Adipose tissue (tissue), 3 donors: ENCODE results near the gene UPK1A. TPM values are rescaled to one million over a fixed set of nuclear protein-coding genes. Genes with fewer than 3 reads are reported as not detected.
"Not testable (repeated sequence)": the region's sequence is repeated elsewhere in the genome, so short reads cannot be mapped to it uniquely, and the experiment has no call there.

Experiments
- H3K27ac ChIP-seq: one replicate; pipeline ENCODE4 v1.5.1; 2013; ENCODE audit warnings: low read depth, low read length
- WGBS, 3 donors: extraction: QIAGEN DNeasy Blood & Tissue Kit; methylation state at CpG; one replicate each; pipeline ENCODE4 v1.1.7; 2013; 5-methylcytosine and 5-hydroxymethylcytosine counted together
- polyA plus RNA-seq, 3 donors: library from polyadenylated mRNA; stranded (reverse); fragments of 200-250 nt; gene quantifications; one replicate each; pipeline ENCODE4 v1.2.3, GENCODE V29; 2013
- donor health status: healthy with polysubstance abuse.
- donor health status: Bipolar disorder and iron deficiency.
- donor health status: healthy.

Gene UPK1A
- polyA plus RNA-seq, 3 donors: 0.05 to 0.07 TPM; not detected in 1

DNA sequence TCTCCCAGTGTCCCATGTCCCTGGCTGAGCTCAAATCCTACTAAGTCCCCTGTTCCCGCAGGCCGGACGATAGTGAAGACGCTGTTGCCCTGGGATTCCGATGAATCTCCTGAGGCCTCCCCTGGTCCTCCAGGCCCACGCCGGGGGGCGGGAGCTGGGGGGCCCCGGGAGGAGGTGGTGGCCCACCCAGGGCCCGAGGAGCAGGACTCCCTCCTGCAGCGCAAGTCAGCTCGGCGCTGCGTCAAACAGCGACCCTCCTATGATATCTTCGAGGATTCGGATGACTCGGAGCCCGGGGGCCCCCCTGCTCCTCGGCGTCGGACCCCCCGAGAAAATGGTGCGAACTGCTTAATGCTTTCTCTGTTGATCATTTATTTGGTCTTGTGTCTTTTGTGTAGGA lies 57.4 kb downstream of the UPK1A start:
- H3K27ac ChIP-seq: no peak overlapping the region
- 94 to 96% (median 94%) methylated on average over 24 of the region's 24 CpGs for WGBS, 3 donors

DNA sequence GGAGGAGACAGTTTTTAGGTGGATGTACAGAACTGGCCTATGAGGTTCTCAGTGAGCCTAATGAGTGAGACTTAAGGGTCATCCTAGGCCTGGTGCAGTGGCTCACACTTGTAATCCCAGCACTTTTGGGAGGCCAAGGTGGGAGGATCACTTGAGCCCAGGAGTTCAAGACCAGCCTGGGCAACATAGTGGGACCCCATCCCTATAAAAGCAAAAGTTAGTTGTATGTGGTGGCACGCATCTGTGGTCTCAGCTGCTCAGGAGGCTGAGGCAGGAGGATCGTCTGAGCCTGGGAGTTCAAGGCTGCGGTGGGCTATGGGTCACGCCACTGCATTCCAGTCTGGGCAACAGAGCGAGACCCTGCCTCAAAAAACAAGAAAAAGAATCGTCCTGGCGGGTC lies 57.8 kb downstream of the UPK1A start:
- 92 to 98% (median 94%) methylated on average over 7 of the region's 7 CpGs for WGBS, 3 donors
- not testable (repeated sequence) for H3K27ac ChIP-seq

DNA sequence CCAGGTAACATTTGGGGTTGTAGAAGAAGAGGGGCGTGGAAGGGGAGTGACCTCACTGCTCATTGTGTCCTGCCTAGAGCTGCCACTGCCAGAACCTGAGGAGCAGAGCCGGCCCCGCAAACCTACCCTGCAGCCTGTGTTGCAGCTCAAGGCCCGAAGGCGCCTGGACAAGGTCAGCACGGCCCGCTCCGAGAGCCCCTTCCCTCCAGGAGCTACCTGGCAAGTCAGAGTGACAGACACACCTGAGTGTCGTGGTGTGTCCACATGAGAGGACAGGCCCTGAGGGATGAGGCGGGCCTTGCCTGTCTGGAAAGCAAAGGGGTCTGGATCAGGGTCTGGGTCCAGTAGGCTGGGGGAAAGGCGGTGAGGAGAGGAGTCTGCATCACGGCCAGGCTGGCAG lies 58.2 kb downstream of the UPK1A start:
- H3K27ac ChIP-seq: no peak overlapping the region
- 92 to 97% (median 97%) methylated on average over 12 of the region's 12 CpGs for WGBS, 3 donors

DNA sequence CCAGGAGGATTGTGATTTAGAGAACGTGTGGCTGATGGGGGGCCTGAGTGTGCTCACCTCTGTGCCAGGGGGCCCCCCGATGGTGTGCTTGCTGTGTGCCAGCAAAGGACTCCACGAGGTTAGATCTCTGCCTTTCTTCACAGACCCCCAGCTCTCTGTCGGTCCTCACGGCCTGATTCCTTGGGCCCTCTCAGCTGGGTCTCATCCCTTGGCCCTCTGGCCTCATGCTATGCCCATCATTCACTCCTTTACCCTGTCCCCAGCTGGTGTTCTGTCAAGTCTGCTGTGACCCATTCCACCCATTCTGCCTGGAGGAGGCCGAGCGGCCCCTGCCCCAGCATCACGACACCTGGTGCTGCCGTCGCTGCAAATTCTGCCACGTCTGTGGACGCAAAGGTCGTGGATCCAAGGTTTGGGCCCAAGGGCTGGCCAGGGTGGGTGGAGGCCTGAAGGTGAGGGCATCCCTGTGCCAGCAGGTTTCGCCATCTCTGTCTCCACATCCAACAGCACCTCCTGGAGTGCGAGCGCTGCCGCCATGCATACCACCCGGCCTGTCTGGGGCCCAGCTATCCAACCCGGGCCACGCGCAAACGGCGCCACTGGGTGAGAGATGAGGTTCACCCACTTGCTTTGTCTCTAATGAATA lies 59.0 kb downstream of the UPK1A start:
- H3K27ac ChIP-seq: no peak overlapping the region
- 94 to 96% (median 94%) methylated on average over 23 of the region's 23 CpGs for WGBS, 3 donors

DNA sequence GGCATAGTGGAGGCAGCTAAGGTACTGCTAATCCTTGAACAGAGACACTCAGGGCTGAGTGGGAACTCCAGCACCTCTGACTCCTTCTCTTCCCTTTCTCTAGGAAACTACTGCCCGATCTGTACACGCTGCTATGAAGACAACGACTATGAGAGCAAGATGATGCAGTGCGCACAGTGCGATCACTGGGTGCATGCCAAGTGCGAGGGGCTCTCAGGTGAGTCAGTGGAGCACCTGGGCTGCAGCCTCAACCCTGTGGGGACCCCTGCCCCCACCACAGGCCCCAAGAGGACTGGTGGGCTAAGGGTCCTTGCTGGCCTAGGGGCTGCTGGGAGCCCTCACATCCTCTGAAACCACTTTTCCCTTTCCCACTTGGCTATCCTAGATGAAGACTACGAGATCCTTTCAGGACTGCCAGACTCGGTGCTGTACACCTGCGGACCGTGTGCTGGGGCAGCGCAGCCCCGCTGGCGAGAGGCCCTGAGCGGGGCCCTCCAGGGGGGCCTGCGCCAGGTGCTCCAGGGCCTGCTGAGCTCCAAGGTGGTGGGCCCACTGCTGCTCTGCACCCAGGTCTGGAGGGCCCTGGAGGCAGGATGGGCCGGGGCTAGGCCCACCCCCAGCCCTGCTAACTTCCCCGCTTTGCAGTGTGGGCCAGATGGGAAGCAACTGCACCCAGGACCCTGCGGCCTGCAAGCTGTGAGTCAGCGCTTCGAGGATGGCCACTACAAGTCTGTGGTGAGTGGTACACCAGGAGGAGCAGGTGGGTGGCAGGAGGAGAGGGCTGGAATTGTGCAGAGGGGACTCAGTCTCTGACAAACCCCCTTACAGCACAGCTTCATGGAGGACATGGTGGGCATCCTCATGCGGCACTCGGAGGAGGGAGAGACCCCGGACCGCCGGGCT lies 61.0 kb downstream of the UPK1A start:
- H3K27ac ChIP-seq: no peak overlapping the region
- 93 to 95% (median 95%) methylated on average over 25 of the region's 25 CpGs for WGBS, 3 donors

Other genes with a start within 250 kb of the UPK1A start
- gene FFAR2, start 218.3 kb upstream of the UPK1A start, polyA plus RNA-seq: 1 to 10 TPM in 2 of 3 donors, under 1 TPM in 1; 0.24 to 4.6 (median 4.0) TPM
- under 1 TPM in 2 of 3 donors, not detected in 1; 0.21 to 0.42 TPM for gene KRTDAP, start 176.1 kb upstream of the UPK1A start, polyA plus RNA-seq
- gene DMKN, start 152.9 kb upstream of the UPK1A start, polyA plus RNA-seq: 10 to 100 TPM in 2 of 3 donors, 1 to 10 TPM in 1; 6.8 to 74.3 (median 15.3) TPM
- 1 to 10 TPM in 1 of 3 donors, under 1 TPM in 1, not detected in 1; 0.15 to 1.5 TPM for gene SBSN, start 138.2 kb upstream of the UPK1A start, polyA plus RNA-seq
- not detected for gene GAPDHS, start 133.1 kb upstream of the UPK1A start, polyA plus RNA-seq
- 100 to 1,000 TPM in 2 of 3 donors, 10 to 100 TPM in 1; 86.7 to 140 (median 107) TPM for gene TMEM147, start 120.9 kb upstream of the UPK1A start, polyA plus RNA-seq
- 10 to 100 TPM in 1 of 3 donors, 1 to 10 TPM in 2; 1.2 to 74.4 (median 2.9) TPM for gene ATP4A, start 102.9 kb upstream of the UPK1A start, polyA plus RNA-seq
- not detected for gene PMIS2, start 80.3 kb upstream of the UPK1A start, polyA plus RNA-seq
- 1 to 10 TPM; 4.6 to 6.3 (median 6.0) TPM for gene HAUS5, start 53.8 kb upstream of the UPK1A start, polyA plus RNA-seq
- 10 to 100 TPM; 28.5 to 56.7 (median 48.9) TPM for gene RBM42, start 37.5 kb upstream of the UPK1A start, polyA plus RNA-seq
- gene ETV2, start 24.8 kb upstream of the UPK1A start, polyA plus RNA-seq: 1 to 10 TPM in 2 of 3 donors, under 1 TPM in 1; 0.79 to 3.8 (median 1.7) TPM
- gene COX6B1, start 18.2 kb upstream of the UPK1A start, polyA plus RNA-seq: 100 to 1,000 TPM; 454 to 932 (median 759) TPM
- under 1 TPM in 2 of 3 donors, not detected in 1; 0.07 to 0.12 TPM for gene ZBTB32, start 38.0 kb downstream of the UPK1A start, polyA plus RNA-seq
- gene KMT2B, start 51.5 kb downstream of the UPK1A start, polyA plus RNA-seq: 10 to 100 TPM; 21.1 to 34.3 (median 29.4) TPM
- gene IGFLR1, start 75.9 kb downstream of the UPK1A start, polyA plus RNA-seq: 10 to 100 TPM; 17.4 to 30.4 (median 19.8) TPM
- gene U2AF1L4, start 78.9 kb downstream of the UPK1A start, polyA plus RNA-seq: 10 to 100 TPM; 13.2 to 30.3 (median 28.8) TPM
- gene PSENEN, start 79.1 kb downstream of the UPK1A start, polyA plus RNA-seq: 10 to 100 TPM; 37.2 to 57.2 (median 49.9) TPM
- 10 to 100 TPM in 2 of 3 donors, 1 to 10 TPM in 1; 8.9 to 20.9 (median 15.3) TPM for gene LIN37, start 82.1 kb downstream of the UPK1A start, polyA plus RNA-seq
- gene HSPB6, start 90.5 kb downstream of the UPK1A start, polyA plus RNA-seq: 100 to 1,000 TPM in 2 of 3 donors, 10 to 100 TPM in 1; 63.3 to 608 (median 552) TPM
- 10 to 100 TPM in 1 of 3 donors, 1 to 10 TPM in 2; 5.4 to 10.6 (median 6.9) TPM for gene PROSER3, start 91.7 kb downstream of the UPK1A start, polyA plus RNA-seq
- gene ARHGAP33, start 109.0 kb downstream of the UPK1A start, polyA plus RNA-seq: 1 to 10 TPM; 6.0 to 9.4 (median 6.3) TPM
- 1 to 10 TPM in 1 of 3 donors, not detected in 2; 2.2 TPM for gene PRODH2, start 146.3 kb downstream of the UPK1A start, polyA plus RNA-seq
- 10 to 100 TPM in 1 of 3 donors, under 1 TPM in 1, not detected in 1; 0.42 to 13.6 TPM for gene NPHS1, start 186.0 kb downstream of the UPK1A start, polyA plus RNA-seq
- 10 to 100 TPM in 1 of 3 donors, under 1 TPM in 1, not detected in 1; 0.22 to 48.3 TPM for gene KIRREL2, start 190.4 kb downstream of the UPK1A start, polyA plus RNA-seq
- gene APLP1, start 202.1 kb downstream of the UPK1A start, polyA plus RNA-seq: 10 to 100 TPM in 1 of 3 donors, 1 to 10 TPM in 2; 3.0 to 33.6 (median 6.4) TPM
- gene NFKBID, start 234.0 kb downstream of the UPK1A start, polyA plus RNA-seq: 10 to 100 TPM in 2 of 3 donors, 1 to 10 TPM in 1; 3.7 to 13.0 (median 10.5) TPM
- 10 to 100 TPM in 1 of 3 donors, 1 to 10 TPM in 2; 4.1 to 21.1 (median 6.6) TPM for gene HCST, start 236.0 kb downstream of the UPK1A start, polyA plus RNA-seq
- gene TYROBP, start 241.8 kb downstream of the UPK1A start, polyA plus RNA-seq: 100 to 1,000 TPM in 2 of 3 donors, 10 to 100 TPM in 1; 23.7 to 207 (median 194) TPM